Mesenchymal stem cell (in vitro differentiated cells and primary cell): ENCODE results near the gene CCNA1.

Experiments used
- DNase-seq: peaks from one replicate; pipeline ENCODE4 v3.0.0-alpha.2; 2013
- H2AFZ ChIP-seq: one replicate; pipeline ENCODE4 v1.6.1; 2013; ENCODE audit warnings: low read depth, mild to moderate bottlenecking, control low read depth, inconsistent platforms, low read length, moderate library complexity
- H2AK5ac ChIP-seq: 2 replicates; pipeline ENCODE4 v1.6.1; 2013; ENCODE audit warnings: low read length, moderate library complexity, mild to moderate bottlenecking, inconsistent platforms; ENCODE audit not compliant: severe bottlenecking
- H2BK120ac ChIP-seq: one replicate; pipeline ENCODE4 v1.6.1; 2013; ENCODE audit warnings: low read depth, mild to moderate bottlenecking, inconsistent platforms, low read length, moderate library complexity
- H2BK12ac ChIP-seq, 2 experiments: one replicate each; pipeline ENCODE4 v1.6.1; 2013; ENCODE audit warnings: inconsistent platforms in 2 of 2, low read length in 2 of 2, mild to moderate bottlenecking in 2 of 2, moderate library complexity in 2 of 2, control low read depth in 1 of 2
- H2BK15ac ChIP-seq: one replicate; pipeline ENCODE4 v1.6.1; 2013; ENCODE audit warnings: mild to moderate bottlenecking, low read depth, inconsistent platforms; ENCODE audit not compliant: poor library complexity, severe bottlenecking
- H2BK5ac ChIP-seq: 2 replicates; pipeline ENCODE4 v1.6.1; 2013; ENCODE audit warnings: low read depth, mild to moderate bottlenecking, low read length, control low read depth, inconsistent platforms; ENCODE audit not compliant: poor library complexity, severe bottlenecking
- H3K14ac ChIP-seq, 2 experiments: one replicate each; pipeline ENCODE4 v1.6.1; 2013; ENCODE audit warnings: inconsistent platforms in 2 of 2, low read length in 2 of 2, control low read depth in 1 of 2, mild to moderate bottlenecking in 1 of 2, moderate library complexity in 1 of 2
- H3K18ac ChIP-seq, 2 experiments: one replicate each; pipeline ENCODE4 v1.6.1; 2013; ENCODE audit warnings: inconsistent platforms in 2 of 2, low read length in 2 of 2, control low read depth in 1 of 2, low read depth in 1 of 2, mild to moderate bottlenecking in 1 of 2
- H3K23ac ChIP-seq, 2 experiments: one replicate each; pipeline ENCODE4 v1.6.1; 2013; ENCODE audit warnings: inconsistent platforms in 2 of 2, low read length in 2 of 2, mild to moderate bottlenecking in 2 of 2, moderate library complexity in 2 of 2, control low read depth in 1 of 2
- H3K27ac ChIP-seq: 2 replicates; pipeline ENCODE4 v1.5.1; 2013; ENCODE audit warnings: mild to moderate bottlenecking, moderate library complexity, low read length, control low read depth, inconsistent platforms; ENCODE audit not compliant: poor library complexity, severe bottlenecking
- H3K27me3 ChIP-seq, 2 experiments: 2 replicates each; pipeline versions ENCODE4 v1.6.1 to v1.7.0; 2013; ENCODE audit warnings: low read length in 2 of 2, mild to moderate bottlenecking in 2 of 2, moderate library complexity in 2 of 2, control low read depth in 1 of 2, inconsistent platforms in 1 of 2; ENCODE audit not compliant: control insufficient read depth in 1 of 2, insufficient read depth in 1 of 2
- H3K36me3 ChIP-seq, 2 experiments: 2 replicates each; pipeline versions ENCODE4 v1.6.1 to v1.7.0; 2013; ENCODE audit warnings: low read length in 2 of 2, control low read depth in 1 of 2, inconsistent platforms in 1 of 2, low read depth in 1 of 2, mild to moderate bottlenecking in 1 of 2; ENCODE audit not compliant: insufficient read depth in 2 of 2, control insufficient read depth in 1 of 2
- H3K4ac ChIP-seq, 2 experiments: one replicate each; pipeline ENCODE4 v1.6.1; 2013; ENCODE audit warnings: inconsistent platforms in 2 of 2, low read length in 2 of 2, mild to moderate bottlenecking in 2 of 2, moderate library complexity in 2 of 2, control low read depth in 1 of 2, low read depth in 1 of 2
- H3K4me1 ChIP-seq: 2 replicates; pipeline ENCODE4 v1.6.1; 2013; ENCODE audit warnings: low read depth, low read length, control low read depth; ENCODE audit not compliant: control insufficient read depth, insufficient read depth
- H3K4me2 ChIP-seq: 2 replicates; pipeline ENCODE4 v1.6.1; 2013; ENCODE audit warnings: low read length, mild to moderate bottlenecking, inconsistent platforms; ENCODE audit not compliant: poor library complexity, severe bottlenecking
- H3K4me3 ChIP-seq, 2 experiments: 2 replicates each; pipeline versions ENCODE4 v1.5.1 to v1.7.0; 2013; ENCODE audit warnings: low read length in 2 of 2, mild to moderate bottlenecking in 2 of 2, control low read depth in 1 of 2, low read depth in 1 of 2; ENCODE audit not compliant: insufficient read depth in 1 of 2
- H3K79me1 ChIP-seq: replicated peaks from 2 replicates; pipeline ENCODE4 v1.6.1; 2013; ENCODE audit warnings: mild to moderate bottlenecking, control low read depth, low read length, inconsistent platforms; ENCODE audit not compliant: poor library complexity, severe bottlenecking
- H3K9ac ChIP-seq: 2 replicates; pipeline ENCODE4 v1.7.0; 2013; ENCODE audit warnings: mild to moderate bottlenecking, low read length, moderate library complexity
- H3K9me3 ChIP-seq: 2 replicates; pipeline ENCODE4 v1.7.0; 2013; ENCODE audit warnings: mild to moderate bottlenecking, low read length; ENCODE audit not compliant: control insufficient read depth
- H4K8ac ChIP-seq: one replicate; pipeline ENCODE4 v1.6.1; 2013; ENCODE audit warnings: inconsistent platforms, mild to moderate bottlenecking, low read length, moderate library complexity
- H4K91ac ChIP-seq: one replicate; pipeline ENCODE4 v1.6.1; 2013; ENCODE audit warnings: mild to moderate bottlenecking, low read length, inconsistent platforms
- WGBS: methylation state at CpG from one replicate; pipeline ENCODE4 v1.1.7; 2013; ENCODE audit warnings: mixed read lengths; 5-methylcytosine and 5-hydroxymethylcytosine counted together

CCNA1 gene

DNA sequence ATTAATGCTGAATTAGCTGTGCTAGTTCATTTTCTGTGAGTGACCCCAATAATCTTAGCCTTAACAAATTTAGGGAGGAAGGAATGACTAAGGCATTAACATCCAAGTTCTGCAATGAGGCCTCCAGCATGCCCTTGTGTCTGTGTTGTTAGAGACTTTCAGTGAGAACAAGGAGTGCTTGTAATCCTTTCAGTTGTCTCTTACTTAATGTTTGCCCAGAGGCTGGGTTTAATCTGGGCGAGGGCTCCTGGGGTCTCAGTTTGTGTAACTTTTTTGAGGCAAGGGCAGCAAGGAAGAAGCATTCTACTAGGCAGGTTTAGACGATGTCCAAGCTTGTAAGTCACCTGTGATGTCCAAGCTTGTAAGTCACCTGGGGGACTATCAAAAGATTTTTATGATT lies 24.3 kb downstream of the CCNA1 start:
- H3K4me2 ChIP-seq = no peak overlapping the region
- H3K23ac ChIP-seq = no peak overlapping the region
- no peak overlapping the region for H2BK120ac ChIP-seq
- no peak overlapping the region for H4K8ac ChIP-seq
- no peak overlapping the region for H3K9ac ChIP-seq
- DNase-seq = no peak
- no peaks in the 10 kb centered on the region for H3K9me3 ChIP-seq
- WGBS = 58% methylated on average over 2 of the region's 2 CpGs
- no peak overlapping the region for H3K18ac ChIP-seq
- H3K4me1 ChIP-seq = no peaks in the 10 kb centered on the region
- H2AFZ ChIP-seq = no peak overlapping the region
- H3K4ac ChIP-seq = no peak overlapping the region
- H3K4me3 ChIP-seq = no peak overlapping the region
- no peak overlapping the region for H3K14ac ChIP-seq
- no peak overlapping the region for H2BK15ac ChIP-seq
- no peak overlapping the region for H4K91ac ChIP-seq
- no peaks in the 10 kb centered on the region for H3K36me3 ChIP-seq
- no peaks in the 10 kb centered on the region for H3K79me1 ChIP-seq
- H3K27ac ChIP-seq = no peak overlapping the region
- no peak overlapping the region for H2AK5ac ChIP-seq
- H2BK12ac ChIP-seq = no peak overlapping the region
- H3K27me3 ChIP-seq = no peaks in the 10 kb centered on the region
- H2BK5ac ChIP-seq = no peak overlapping the region

DNA sequence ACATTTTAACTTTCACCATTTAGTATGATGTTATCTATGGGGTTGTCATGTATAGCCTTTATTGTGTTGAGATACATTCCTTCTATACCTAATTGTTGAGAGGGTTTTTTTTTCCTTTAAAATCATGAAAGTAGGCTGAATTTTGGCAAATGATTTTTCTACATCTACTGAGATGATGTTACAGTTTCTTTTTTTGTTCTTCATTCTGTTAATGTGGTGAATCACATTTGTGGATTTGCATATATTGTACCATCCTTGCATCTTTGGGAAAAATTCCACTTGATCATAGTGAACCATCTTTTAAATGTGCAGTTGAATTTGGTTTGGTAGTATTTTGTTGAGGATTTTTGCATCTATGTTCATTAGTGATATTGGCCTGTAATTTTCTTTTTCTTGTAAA lies 29.2 kb downstream of the CCNA1 start:
- Histone ChIP-seq H3K9ac (no peak overlapping the region), H3K23ac (no peak overlapping the region)

DNA sequence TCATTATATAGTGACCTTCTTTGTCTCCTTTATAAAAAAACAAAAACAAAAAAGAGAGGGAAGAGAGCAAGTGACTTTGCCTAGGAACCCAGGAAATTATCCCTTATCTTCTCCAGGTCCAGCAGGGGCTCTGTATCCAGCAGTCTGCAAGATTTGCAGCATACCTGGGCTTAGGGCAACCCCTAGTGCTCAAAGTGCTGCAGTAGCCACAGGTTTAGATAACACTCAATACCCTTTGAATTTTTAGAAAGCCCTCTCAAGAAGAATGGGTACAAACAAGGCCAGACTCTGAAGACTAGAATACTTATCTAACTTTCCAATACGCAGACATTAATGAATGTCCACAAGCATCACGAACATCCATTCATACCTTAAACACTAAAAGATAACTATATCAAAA lies 43.2 kb downstream of the CCNA1 start:
- Histone ChIP-seq H4K8ac (no peak overlapping the region), H3K9ac (no peak overlapping the region), H3K79me1 (no peaks in the 10 kb centered on the region), H4K91ac (no peak overlapping the region), H3K4me2 (no peak overlapping the region), H3K4ac (no peak overlapping the region), H3K4me3 (no peak overlapping the region), H2AK5ac (no peak overlapping the region), H2BK15ac (no peak overlapping the region), H3K18ac (no peak overlapping the region), H3K36me3 (no peaks in the 10 kb centered on the region), H2BK5ac (no peak overlapping the region), H3K23ac (no peak overlapping the region), H3K14ac (no peak overlapping the region), H2BK12ac (no peak overlapping the region), H3K27me3 (no peaks in the 10 kb centered on the region), H3K27ac (no peak overlapping the region), H2AFZ (no peak overlapping the region), H3K9me3 (peaks cover 18% of the 10 kb centered on the region), H2BK120ac (no peak overlapping the region), H3K4me1 (no peaks in the 10 kb centered on the region)
- DNase-seq = no peak
- WGBS = 100% methylated on average over 1 of the region's 2 CpGs

More for the DNA sequence above, 29.2 kb downstream of the CCNA1 start:
- Histone ChIP-seq H2AFZ (no peak overlapping the region), H3K9me3 (no peaks in the 10 kb centered on the region), H3K4me3 (no peak overlapping the region), H3K36me3 (no peaks in the 10 kb centered on the region), H3K14ac (no peak overlapping the region), H3K4me1 (no peaks in the 10 kb centered on the region), H2BK120ac (no peak overlapping the region), H3K4me2 (no peak overlapping the region), H4K8ac (no peak overlapping the region), H4K91ac (no peak overlapping the region), H3K4ac (no peak overlapping the region), H2BK15ac (no peak overlapping the region), H2BK12ac (no peak overlapping the region), H3K18ac (no peak overlapping the region), H3K79me1 (no peaks in the 10 kb centered on the region), H3K27me3 (no peaks in the 10 kb centered on the region), H3K27ac (no peak overlapping the region), H2BK5ac (no peak overlapping the region), H2AK5ac (no peak overlapping the region)
- no peak for DNase-seq

DNA sequence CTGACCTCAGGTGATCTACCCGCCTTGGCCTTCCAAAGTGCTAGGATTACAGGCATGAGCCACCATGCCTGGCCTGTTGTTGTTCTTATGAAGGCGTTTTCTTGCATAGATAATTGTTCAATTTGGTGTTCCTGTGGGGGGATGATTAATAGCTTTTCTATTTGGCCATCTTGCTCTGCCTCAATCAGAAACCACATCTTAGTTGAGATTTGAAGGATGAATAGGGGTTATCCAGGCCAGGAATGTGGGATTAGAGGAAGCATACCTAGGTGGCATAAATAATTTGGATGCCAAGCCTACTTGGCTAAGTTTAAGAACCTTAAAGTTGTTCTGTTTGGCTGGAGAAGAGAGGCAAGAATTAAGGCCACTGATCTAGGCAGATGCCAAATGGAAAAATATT lies 44.4 kb downstream of the CCNA1 start:
- H2BK12ac ChIP-seq = no peak overlapping the region
- H3K4me3 ChIP-seq = no peak overlapping the region
- DNase-seq = no peak
- no peak overlapping the region for H2BK120ac ChIP-seq
- peaks cover 19% of the 10 kb centered on the region for H3K9me3 ChIP-seq
- H2AK5ac ChIP-seq = no peak overlapping the region
- H3K4me1 ChIP-seq = no peaks in the 10 kb centered on the region
- H2AFZ ChIP-seq = no peak overlapping the region
- H2BK15ac ChIP-seq = no peak overlapping the region
- WGBS = 52% methylated on average over 2 of the region's 2 CpGs
- no peaks in the 10 kb centered on the region for H3K27me3 ChIP-seq
- no peaks in the 10 kb centered on the region for H3K79me1 ChIP-seq
- no peak overlapping the region for H2BK5ac ChIP-seq
- no peaks in the 10 kb centered on the region for H3K36me3 ChIP-seq
- H3K27ac ChIP-seq = no peak overlapping the region
- H4K91ac ChIP-seq = no peak overlapping the region
- no peak overlapping the region for H3K18ac ChIP-seq
- H3K23ac ChIP-seq = no peak overlapping the region
- no peak overlapping the region for H3K14ac ChIP-seq
- H4K8ac ChIP-seq = no peak overlapping the region
- H3K9ac ChIP-seq = no peak overlapping the region
- no peak overlapping the region for H3K4ac ChIP-seq
- no peak overlapping the region for H3K4me2 ChIP-seq
